Measurements from ENCODE around the gene TTYH1.

DNA sequence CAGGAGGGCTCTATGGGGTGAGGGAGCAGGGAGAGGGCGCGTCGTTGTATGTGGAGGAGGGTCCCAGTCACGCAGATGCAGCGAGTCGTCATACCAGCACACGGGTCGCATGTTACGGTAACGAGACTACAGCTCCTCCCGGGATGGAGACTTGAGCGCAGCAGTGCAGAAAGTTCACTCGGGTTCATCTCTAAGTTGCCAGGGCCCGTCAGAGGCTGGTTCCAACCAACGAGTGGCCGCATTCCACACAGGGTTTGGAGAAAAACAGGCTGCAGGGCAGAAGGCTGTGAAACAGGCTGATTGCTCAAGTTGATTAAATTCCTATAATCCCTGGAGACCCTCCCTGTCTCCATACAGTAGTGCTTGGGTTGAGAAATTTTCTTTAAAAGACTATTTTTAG lies 21.9 kb upstream of the TTYH1 start:
- TF ChIP-seq, protein P1, sequence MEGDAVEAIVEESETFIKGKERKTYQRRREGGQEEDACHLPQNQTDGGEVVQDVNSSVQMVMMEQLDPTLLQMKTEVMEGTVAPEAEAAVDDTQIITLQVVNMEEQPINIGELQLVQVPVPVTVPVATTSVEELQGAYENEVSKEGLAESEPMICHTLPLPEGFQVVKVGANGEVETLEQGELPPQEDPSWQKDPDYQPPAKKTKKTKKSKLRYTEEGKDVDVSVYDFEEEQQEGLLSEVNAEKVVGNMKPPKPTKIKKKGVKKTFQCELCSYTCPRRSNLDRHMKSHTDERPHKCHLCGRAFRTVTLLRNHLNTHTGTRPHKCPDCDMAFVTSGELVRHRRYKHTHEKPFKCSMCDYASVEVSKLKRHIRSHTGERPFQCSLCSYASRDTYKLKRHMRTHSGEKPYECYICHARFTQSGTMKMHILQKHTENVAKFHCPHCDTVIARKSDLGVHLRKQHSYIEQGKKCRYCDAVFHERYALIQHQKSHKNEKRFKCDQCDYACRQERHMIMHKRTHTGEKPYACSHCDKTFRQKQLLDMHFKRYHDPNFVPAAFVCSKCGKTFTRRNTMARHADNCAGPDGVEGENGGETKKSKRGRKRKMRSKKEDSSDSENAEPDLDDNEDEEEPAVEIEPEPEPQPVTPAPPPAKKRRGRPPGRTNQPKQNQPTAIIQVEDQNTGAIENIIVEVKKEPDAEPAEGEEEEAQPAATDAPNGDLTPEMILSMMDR (IDR thresholded peaks at IDR 0.05), result no peak
- TF ChIP-seq POLR2A (IDR thresholded peaks at IDR 0.05) (no peak), POLR2AphosphoS5 (IDR thresholded peaks at IDR 0.05) (no peak)

All from upper lobe of left lung (tissue), 4 donors.